Measurements from ENCODE around the gene FAM50A. TPM values are rescaled to one million over a fixed set of nuclear protein-coding genes. Genes with fewer than 3 reads are reported as not detected.

FAM50A gene
- total RNA-seq, 4 donors from 2014 or later = 39.9 to 76.3 (median 47.4) TPM

- intact Hi-C loops (cut with DNase I) = no loop called here
- H3K9me3 ChIP-seq = no peaks in the 10 kb centered on the region
- no peak for TF ChIP-seq POLR2A (IDR thresholded peaks at IDR 0.05)
- TF ChIP-seq CTCF (IDR thresholded peaks at IDR 0.05) = no peak
- H3K27ac ChIP-seq = no peak overlapping the region
- H3K36me3 ChIP-seq = peaks cover 3 to 7% of the 10 kb centered on the region in 2 donors
- WGBS, 2 donors = 63 to 78% methylated on average over 6 of the region's 6 CpGs
- H3K4me3 ChIP-seq (replicated peaks in 1 of 3) = no peak overlapping the region
- no peaks in the 10 kb centered on the region for H3K27me3 ChIP-seq
- DNase-seq = no peak
- peaks cover 3% of the 10 kb centered on the region in 2 donors for H3K4me1 ChIP-seq
Measured at GRCh38 chrX:154430479-154430878, 13.5 kb upstream of the FAM50A start.

GRCh38 chrX:154430916-154431315 lies 13.0 kb upstream of the FAM50A start:
- WGBS, 2 donors = 78 to 83% methylated on average over 7 of the region's 7 CpGs
- Histone ChIP-seq H3K27ac (no peak overlapping the region), H3K36me3 (peaks cover 3 to 7% of the 10 kb centered on the region in 2 donors), H3K9me3 (no peaks in the 10 kb centered on the region), H3K4me3 (replicated peaks in 1 of 3) (no peak overlapping the region), H3K4me1 (peaks cover 3% of the 10 kb centered on the region in 2 donors), H3K27me3 (no peaks in the 10 kb centered on the region)
- intact Hi-C loops (cut with DNase I) = no loop called here
- no peak for DNase-seq
- TF ChIP-seq CTCF (IDR thresholded peaks at IDR 0.05) = no peak
- no peak for TF ChIP-seq POLR2A (IDR thresholded peaks at IDR 0.05)

- TF ChIP-seq CTCF (IDR thresholded peaks at IDR 0.05) = no peak
- H3K9me3 ChIP-seq = no peaks in the 10 kb centered on the region
- H3K36me3 ChIP-seq = peaks cover 3 to 7% of the 10 kb centered on the region in 2 donors
- H3K27me3 ChIP-seq = no peaks in the 10 kb centered on the region
- no peak overlapping the region for H3K27ac ChIP-seq
- no peak for DNase-seq
- H3K4me3 ChIP-seq (replicated peaks in 1 of 3) = no peak overlapping the region
- WGBS, 2 donors = 81 to 84% methylated on average over 5 of the region's 5 CpGs
- intact Hi-C loops (cut with DNase I) = no loop called here
- H3K4me1 ChIP-seq = peaks cover 3% of the 10 kb centered on the region in 2 donors
Measured at GRCh38 chrX:154431341-154431740, 12.6 kb upstream of the FAM50A start.

- WGBS, 2 donors = 100% methylated on average over 1 of the region's 8 CpGs; no CpG with 5 or more reads in 1 of the 2 donors
Measured at GRCh38 chrX:154432210-154432609, 11.7 kb upstream of the FAM50A start.

GRCh38 chrX:154433605-154434004 lies 10.3 kb upstream of the FAM50A start:
- Histone ChIP-seq H3K36me3 (peaks cover 3 to 7% of the 10 kb centered on the region in 2 donors), H3K27me3 (no peaks in the 10 kb centered on the region), H3K4me1 (peaks cover 5 to 6% of the 10 kb centered on the region in 2 donors), H3K9me3 (no peaks in the 10 kb centered on the region), H3K27ac (no peak overlapping the region), H3K4me3 (replicated peaks in 1 of 3) (no peak overlapping the region)
- TF ChIP-seq POLR2A (IDR thresholded peaks at IDR 0.05) = no peak
- TF ChIP-seq CTCF (IDR thresholded peaks at IDR 0.05) = no peak
- intact Hi-C loops (cut with DNase I) = no loop called here
- WGBS, 2 donors = 40 to 60% methylated on average over 1 to 2 of the region's 7 CpGs
- no peak for DNase-seq

More at GRCh38 chrX:154432210-154432609, 11.7 kb upstream of the FAM50A start:
- H3K4me3 ChIP-seq (replicated peaks in 1 of 3) = no peak overlapping the region
- TF ChIP-seq POLR2A (IDR thresholded peaks at IDR 0.05) = no peak
- no peak for TF ChIP-seq CTCF (IDR thresholded peaks at IDR 0.05)
- no peaks in the 10 kb centered on the region for H3K27me3 ChIP-seq
- H3K9me3 ChIP-seq = no peaks in the 10 kb centered on the region
- intact Hi-C loops (cut with DNase I) = no loop called here
- DNase-seq = no peak
- H3K4me1 ChIP-seq = peaks cover 3% of the 10 kb centered on the region in 2 donors
- H3K27ac ChIP-seq = no peak overlapping the region
- H3K36me3 ChIP-seq = peaks cover 3 to 7% of the 10 kb centered on the region in 2 donors
